ENCODE data around the gene FGF18. TPM values are rescaled to one million over a fixed set of nuclear protein-coding genes. Genes with fewer than 3 reads are reported as not detected.
"Not testable (repeated sequence)": the region's sequence is repeated elsewhere in the genome, so short reads cannot be mapped to it uniquely, and the experiment has no call there.

FGF18 gene
- total RNA-seq, 4 donors from 2014 or later, result 0.20 TPM; not detected in 3

DNA sequence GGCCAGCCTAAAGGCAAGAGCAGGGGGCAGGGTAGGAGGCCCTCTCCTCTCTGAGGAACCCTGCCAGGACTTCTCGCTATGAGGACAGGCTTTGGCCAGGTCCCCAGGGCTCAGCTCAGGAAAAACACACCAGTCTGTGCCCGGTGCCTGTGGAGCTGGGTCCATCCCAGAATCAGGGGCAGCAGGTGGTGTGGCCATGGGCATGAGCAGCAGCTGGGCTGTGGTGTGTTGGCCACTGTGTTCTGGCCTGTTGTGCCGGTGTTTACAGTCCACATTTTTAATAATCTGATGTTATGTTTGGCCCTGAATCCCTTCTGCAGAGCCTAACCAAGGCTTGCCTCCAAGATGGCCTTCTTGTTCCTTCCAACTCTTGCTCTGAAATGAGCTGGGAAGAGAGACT is 77.0 kb downstream of the FGF18 start:
- TF ChIP-seq, protein P1, sequence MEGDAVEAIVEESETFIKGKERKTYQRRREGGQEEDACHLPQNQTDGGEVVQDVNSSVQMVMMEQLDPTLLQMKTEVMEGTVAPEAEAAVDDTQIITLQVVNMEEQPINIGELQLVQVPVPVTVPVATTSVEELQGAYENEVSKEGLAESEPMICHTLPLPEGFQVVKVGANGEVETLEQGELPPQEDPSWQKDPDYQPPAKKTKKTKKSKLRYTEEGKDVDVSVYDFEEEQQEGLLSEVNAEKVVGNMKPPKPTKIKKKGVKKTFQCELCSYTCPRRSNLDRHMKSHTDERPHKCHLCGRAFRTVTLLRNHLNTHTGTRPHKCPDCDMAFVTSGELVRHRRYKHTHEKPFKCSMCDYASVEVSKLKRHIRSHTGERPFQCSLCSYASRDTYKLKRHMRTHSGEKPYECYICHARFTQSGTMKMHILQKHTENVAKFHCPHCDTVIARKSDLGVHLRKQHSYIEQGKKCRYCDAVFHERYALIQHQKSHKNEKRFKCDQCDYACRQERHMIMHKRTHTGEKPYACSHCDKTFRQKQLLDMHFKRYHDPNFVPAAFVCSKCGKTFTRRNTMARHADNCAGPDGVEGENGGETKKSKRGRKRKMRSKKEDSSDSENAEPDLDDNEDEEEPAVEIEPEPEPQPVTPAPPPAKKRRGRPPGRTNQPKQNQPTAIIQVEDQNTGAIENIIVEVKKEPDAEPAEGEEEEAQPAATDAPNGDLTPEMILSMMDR (IDR thresholded peaks at IDR 0.05 in 4 of 5, conservative IDR thresholded peaks at IDR 0.05 in 1 of 5), result no peak
- TF ChIP-seq POLR2A (IDR thresholded peaks at IDR 0.05), result no peak
- ATAC-seq, result peak; percentile 32 to 64
- DNase-seq, result peak; percentile 42 to 44

DNA sequence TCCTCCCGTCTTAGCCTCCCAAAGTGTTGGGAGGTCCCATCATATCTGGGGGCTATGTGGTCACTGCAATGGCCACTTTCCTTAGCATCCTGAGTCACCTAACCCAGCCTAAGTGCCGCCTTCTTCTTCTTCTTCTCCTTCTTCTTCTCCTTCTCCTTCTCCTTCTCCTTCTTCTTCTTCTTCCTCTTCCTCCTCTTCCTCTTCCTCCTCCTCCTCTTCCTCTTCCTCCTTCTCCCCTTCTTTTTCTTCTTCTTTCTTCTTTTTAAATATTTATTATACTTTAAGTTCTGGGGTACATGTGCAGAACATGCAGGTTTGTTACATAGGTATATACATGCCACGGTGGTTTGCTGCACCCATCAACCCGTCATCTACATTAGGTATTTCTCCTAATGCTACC is 78.0 kb downstream of the FGF18 start:
- H3K27ac ChIP-seq, ATAC-seq: not testable (repeated sequence)

More for the DNA sequence above, 77.0 kb downstream of the FGF18 start:
- H3K4me1 ChIP-seq, result peaks cover 28% of the 10 kb centered on the region in 2 donors
- intact Hi-C loops (cut with DNase I; ENCODE audit: low total_unique reads) (no loop called here), in situ Hi-C loops (cut with MboI; ENCODE audit: low sequenced_read_pairs in 4 of 4) (no loop called here)
- no peaks in the 10 kb centered on the region for H3K9me3 ChIP-seq
- H3K27ac ChIP-seq, result peak overlapping the region in 3 of 4 donors; percentile 25 to 58 (median 54)
- H3K4me3 ChIP-seq, result no peak overlapping the region
- no peaks in the 10 kb centered on the region for H3K36me3 ChIP-seq
- no peaks in the 10 kb centered on the region for H3K27me3 ChIP-seq

DNA sequence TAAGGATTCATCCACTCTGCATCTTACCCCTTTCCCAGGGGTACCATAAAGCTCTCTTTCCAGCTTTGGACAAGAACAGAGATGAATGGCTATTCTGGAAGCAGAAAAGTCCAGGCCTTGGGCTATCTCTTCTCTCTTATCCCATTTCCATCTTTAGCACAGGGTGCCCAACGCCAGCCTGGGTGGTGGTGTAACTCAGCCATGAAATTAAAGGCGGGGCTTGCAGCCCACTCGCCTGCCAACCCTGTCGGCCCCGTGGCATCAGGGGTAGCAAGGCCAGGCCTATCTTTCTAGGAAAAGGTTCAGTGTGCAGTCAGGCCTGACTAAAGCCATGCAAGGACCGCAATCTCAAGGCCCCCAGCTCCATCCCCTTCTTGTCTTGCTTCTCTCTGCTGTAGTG is 78.7 kb downstream of the FGF18 start:
- Histone ChIP-seq H3K4me1 (peaks cover 28% of the 10 kb centered on the region in 2 donors), H3K27ac (no peak overlapping the region), H3K36me3 (no peaks in the 10 kb centered on the region), H3K27me3 (no peaks in the 10 kb centered on the region), H3K4me3 (no peak overlapping the region), H3K9me3 (no peaks in the 10 kb centered on the region)
- no peak for DNase-seq
- intact Hi-C loops (cut with DNase I; ENCODE audit: low total_unique reads) (no loop called here), in situ Hi-C loops (cut with MboI; ENCODE audit: low sequenced_read_pairs in 4 of 4) (no loop called here)
- no peak for ATAC-seq
- TF ChIP-seq, protein P1 (IDR thresholded peaks at IDR 0.05 in 4 of 5, conservative IDR thresholded peaks at IDR 0.05 in 1 of 5), result no peak
- TF ChIP-seq POLR2A (IDR thresholded peaks at IDR 0.05), result no peak

More for the DNA sequence above, 78.0 kb downstream of the FGF18 start:
- H3K4me3 ChIP-seq; H3K9me3 ChIP-seq; in situ Hi-C loops (cut with MboI; ENCODE audit: low sequenced_read_pairs in 4 of 4); intact Hi-C loops (cut with DNase I; ENCODE audit: low total_unique reads); H3K36me3 ChIP-seq; DNase-seq; H3K27me3 ChIP-seq: not testable (repeated sequence)
- H3K4me1 ChIP-seq, result peaks cover 28% of the 10 kb centered on the region in 2 donors

DNA sequence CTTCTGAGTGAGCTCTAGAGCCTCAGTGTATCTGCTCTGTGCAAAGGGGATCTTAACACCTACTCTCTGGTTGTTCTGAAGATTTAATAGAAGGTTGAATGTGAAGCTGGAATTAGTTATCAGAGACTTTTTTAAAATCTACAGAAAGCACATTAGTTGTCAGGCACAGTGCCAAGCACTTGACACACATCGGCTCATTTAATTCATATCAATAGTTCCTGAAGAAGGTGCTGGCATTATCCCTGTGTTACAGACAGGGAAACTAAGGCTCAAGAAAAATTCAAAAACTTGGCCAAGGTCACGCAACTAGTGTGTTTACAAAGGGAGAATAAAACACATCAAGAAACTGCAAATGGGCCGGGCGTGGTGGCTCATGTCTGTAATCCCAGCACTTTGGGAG is 80.2 kb downstream of the FGF18 start:
- TF ChIP-seq, protein P1 (IDR thresholded peaks at IDR 0.05 in 4 of 5, conservative IDR thresholded peaks at IDR 0.05 in 1 of 5), result no peak
- Histone ChIP-seq H3K27me3 (no peaks in the 10 kb centered on the region), H3K4me1 (peaks cover 16% of the 10 kb centered on the region in 2 donors), H3K36me3 (no peaks in the 10 kb centered on the region), H3K27ac (no peak overlapping the region), H3K9me3 (no peaks in the 10 kb centered on the region), H3K4me3 (no peak overlapping the region)
- ATAC-seq (no peak), DNase-seq (no peak)
- intact Hi-C loops (cut with DNase I; ENCODE audit: low total_unique reads), result no loop called here
- in situ Hi-C loops (cut with MboI; ENCODE audit: low sequenced_read_pairs in 4 of 4), result no loop called here

DNA sequence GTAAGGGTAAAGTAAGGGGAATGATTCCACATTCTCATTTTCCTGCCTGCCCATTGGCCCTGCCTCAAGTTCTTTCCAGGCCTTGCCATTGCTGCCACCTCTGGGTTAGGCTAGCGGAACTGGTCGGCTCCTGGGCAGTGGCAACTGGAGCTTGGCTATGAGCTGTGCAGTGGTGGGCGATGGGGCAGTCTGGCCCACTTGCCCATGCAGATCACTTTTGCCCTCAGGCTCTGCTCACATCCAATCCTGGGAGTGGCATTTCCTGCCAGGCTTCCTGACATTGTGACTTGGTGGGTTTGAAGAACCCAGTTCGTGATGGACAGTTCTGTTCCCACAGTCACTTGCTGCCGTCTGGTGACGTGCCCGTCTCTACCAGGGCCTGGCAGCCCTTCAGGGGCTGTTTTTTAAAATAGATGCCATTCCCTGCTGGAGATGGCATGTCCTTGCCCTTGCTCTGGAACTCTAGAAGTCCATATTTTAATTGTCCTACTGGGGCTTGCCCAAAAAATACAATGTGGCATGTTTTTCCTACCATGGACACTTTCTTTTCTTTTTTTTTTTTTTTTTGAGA is 86.1 kb downstream of the FGF18 start:
- H3K27ac ChIP-seq, result no peak overlapping the region

More for the DNA sequence above, 86.1 kb downstream of the FGF18 start:
- no peaks in the 10 kb centered on the region for H3K27me3 ChIP-seq
- no peak overlapping the region for H3K4me3 ChIP-seq
- H3K4me1 ChIP-seq, result no peaks in the 10 kb centered on the region
- H3K9me3 ChIP-seq, result no peaks in the 10 kb centered on the region
- DNase-seq, result no peak
- TF ChIP-seq, protein P1 (IDR thresholded peaks at IDR 0.05 in 4 of 5, conservative IDR thresholded peaks at IDR 0.05 in 1 of 5), result no peak
- TF ChIP-seq POLR2A (IDR thresholded peaks at IDR 0.05), result no peak
- H3K36me3 ChIP-seq, result no peaks in the 10 kb centered on the region
- no peak for ATAC-seq
- intact Hi-C loops (cut with DNase I; ENCODE audit: low total_unique reads) (no loop called here), in situ Hi-C loops (cut with MboI; ENCODE audit: low sequenced_read_pairs in 4 of 4) (no loop called here)

All from gastrocnemius medialis (tissue), 4 donors.